Glomerular visceral epithelial cell (primary cell): Measurements from ENCODE around the gene PDK1.
"Not testable (repeated sequence)": the region's sequence is repeated elsewhere in the genome, so short reads cannot be mapped to it uniquely, and the experiment has no call there.

Source experiments
- DNase-seq: peaks from one replicate; pipeline ENCODE4 v3.0.0-alpha.2; 2016; ENCODE audit errors: extremely low spot score

Gene PDK1

DNA sequence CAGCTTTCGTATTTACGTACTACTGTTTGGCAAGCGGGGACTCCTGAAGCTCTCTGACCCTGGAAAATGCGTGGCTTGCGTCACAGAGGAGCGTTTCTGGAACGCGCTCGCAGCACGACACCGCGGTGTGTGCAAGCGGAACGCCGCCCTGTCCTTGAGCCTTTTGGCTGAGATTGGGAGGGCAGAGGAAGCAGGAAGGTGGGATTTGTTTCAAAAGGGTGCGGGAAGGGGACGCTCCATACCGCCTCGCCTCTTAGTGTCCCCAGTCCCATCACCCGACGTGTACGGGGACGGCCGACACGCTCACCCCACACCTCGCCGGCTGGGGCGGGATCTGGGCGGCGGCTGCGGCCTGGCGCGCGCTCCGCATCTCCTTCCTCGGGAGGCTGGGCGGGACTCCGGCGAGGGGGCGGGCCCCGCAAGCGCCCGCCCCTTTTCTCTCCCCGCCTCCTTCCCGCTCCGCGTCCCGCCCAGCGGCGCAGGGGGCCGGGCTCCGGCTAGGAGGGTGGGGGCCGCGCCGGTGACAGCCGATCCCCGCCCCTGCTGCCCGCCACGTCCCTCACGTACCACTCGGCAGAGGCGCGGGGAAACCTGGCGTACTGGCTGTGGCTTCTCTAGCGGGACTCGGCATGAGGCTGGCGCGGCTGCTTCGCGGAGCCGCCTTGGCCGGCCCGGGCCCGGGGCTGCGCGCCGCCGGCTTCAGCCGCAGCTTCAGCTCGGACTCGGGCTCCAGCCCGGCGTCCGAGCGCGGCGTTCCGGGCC is at the start of gene PDK1:
PDK1 (plus strand) TSS at position 569 of the 762 bp plus-strand sequence; CDS start at position 630, 61 bp downstream.
- peak; percentile 95 for DNase-seq

DNA sequence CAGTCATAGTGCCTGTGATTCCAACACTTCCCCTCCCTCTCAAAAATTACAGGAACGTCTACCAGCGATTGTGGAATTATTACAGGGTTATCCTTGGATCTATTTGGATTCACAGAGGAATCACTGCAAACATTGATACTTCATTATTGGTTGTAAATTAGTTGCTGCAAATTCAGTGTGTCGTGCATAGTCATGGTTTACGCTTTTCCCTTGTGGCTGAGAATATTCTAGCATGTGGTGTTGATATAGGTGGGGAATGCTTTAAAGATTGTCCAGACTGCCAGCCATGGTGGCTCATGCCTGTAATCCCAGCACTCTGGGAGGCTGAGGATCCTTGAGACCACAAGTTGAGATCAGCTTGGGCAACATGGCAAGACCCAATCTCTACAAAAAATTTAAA is 48.7 kb upstream of the PDK1 start:
- DNase-seq, result no peak

DNA sequence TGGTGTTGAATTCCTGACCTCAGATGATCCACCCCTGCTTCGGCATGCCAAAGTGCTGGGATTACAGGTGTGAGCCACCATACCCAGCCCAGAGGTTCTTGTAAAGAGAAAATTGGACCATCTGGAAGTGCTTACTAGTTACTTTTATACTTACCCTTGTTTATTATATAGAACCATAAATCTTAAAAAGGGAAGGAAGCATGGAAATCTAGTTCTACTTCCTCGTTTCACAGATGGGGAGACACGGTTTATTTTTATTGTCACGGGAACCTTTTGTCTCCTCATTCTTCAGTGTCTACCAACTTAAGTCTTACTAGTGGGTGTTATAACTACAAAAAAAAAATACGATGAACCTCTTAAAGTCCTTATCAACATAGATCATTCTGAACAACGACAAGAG is 45.8 kb upstream of the PDK1 start:
- DNase-seq, result no peak

DNA sequence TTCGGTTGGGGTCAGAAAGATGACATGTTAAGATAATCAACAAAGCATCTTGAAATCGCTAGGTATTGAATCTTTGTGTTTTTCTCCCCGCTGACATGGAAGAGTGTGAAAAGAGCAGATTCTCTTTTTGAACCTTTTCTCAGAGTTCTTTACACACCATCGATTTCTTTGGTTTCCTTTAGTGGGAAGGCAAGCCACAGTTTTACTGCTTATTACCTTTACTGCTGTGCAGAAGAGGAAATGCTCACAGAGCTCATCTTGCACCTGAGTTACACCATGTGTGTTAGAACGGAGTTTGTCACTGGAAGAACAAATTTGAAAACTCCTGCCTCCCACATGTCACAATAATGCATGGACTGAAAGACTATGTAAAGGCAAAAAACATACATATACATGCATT is 45.3 kb upstream of the PDK1 start:
- DNase-seq, result no peak

DNA sequence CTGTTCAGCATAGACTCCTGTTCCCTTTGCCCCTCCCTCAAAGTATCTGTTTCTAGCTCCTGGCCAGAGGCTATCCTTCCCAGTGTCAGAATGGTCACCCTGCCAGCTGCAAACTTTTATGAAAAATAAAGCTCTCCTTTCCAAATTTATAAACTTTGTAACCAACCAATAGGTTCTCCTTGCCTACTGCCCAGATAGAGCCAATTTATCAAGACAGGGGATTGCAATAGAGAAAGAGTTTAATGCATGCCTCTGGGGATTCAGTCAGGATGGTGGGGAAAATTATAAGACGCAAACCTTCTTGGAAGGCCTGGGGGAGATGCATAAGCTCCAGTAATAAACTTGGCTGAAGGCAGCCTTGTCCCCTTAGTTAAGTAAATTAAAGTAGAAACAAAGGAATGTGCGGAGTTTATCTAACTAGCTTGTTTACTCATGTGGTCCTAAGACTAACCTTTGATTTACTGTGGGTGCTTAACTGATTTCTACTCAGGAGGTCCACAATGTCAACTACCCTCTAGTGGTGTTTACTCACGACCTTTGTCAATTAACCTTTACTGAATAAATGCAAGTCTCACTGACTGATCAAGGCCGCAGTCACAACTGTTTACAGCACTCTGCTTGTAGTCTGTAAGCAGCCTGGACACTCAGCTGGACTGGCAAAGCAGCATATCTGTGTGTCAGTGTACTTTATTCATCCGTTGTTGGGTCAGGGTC is 42.9 kb upstream of the PDK1 start:
- no peak for DNase-seq

DNA sequence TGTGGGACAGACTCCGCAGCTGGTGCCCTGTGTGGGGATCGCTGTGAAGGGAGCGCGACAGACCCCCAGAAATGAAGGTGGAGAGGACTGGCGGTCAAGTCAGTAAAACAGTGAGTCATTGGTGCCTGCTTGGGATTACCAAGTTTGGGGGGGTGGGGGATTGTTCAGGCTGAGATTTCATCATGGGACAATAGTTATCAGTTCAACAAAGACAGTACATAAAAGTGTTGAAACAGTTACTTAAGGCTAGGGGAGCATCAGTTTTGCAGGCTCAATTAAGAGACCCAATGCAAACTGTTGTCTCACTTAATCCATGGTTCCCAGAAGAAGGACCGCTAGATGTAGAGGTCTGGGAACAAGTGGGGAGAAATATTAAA is 42.4 kb upstream of the PDK1 start:
- DNase-seq, result no peak

DNA sequence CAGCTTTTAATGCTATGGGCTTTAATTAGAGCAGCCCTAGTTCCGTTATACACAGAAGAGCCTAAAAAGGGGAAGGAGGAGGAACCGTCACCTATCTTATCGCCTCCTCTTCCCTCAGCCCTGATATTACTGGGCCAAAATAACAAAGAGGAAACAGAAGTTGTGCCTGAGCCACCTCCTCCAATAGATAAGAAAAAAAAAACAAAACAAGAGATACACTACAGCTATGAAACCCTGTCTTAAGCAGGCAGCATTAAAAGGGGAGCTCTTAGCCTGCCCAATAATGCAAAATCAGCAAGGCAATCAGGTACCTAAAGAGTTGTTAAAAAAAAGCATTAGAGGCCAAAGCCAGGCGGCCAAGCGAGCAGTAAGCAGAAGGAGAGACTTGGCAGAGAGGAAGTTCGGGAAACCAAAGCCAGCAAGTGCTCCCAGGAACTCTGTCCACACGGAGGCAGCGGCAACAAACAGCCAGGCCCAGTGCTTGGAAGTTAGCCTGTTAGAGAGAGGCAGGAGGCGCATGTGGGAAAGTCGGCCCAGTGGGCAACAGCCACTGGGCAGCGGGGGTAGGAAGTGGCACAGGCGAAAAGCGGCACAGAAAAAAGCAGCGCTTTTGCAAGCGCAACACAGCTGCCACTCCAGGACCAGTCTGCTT is 41.8 kb upstream of the PDK1 start:
- no peak for DNase-seq

DNA sequence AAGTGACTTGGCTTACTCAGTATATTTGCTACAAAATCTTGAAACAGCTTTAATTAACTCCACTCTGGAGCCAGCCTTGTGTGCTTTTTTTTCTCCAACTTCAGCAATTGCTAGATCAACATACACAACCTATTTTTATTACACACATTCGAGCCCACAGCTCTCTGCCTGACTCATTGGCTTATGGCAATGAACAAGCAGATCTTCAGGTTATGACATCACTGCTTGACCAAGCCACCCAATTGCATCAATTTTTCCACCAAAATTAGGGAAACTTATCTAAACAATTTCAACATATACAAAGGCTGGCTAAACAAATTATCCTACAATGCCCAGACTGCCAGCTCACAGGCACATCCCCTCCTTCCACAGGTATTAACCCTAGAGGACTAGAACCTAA is 39.6 kb upstream of the PDK1 start:
- DNase-seq, result no peak

DNA sequence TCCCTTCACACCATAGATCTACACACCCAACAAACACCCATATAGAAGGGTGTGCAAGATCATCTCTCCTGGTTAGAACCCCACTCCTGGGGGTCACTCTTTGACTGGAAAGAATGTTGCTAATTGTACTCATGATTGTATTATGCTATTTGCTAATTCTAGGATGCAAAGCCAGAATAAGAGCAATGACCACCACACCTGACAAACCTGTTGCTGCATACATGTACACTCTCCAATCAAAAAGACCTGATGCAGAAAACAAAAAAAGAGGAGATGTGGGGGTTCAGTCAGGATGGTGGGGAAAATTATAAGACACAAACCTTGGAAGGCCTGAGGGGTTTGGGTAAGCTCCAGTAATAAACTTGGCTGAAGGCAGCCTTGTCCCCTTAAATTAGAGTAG is 36.9 kb upstream of the PDK1 start:
- DNase-seq, result no peak

DNA sequence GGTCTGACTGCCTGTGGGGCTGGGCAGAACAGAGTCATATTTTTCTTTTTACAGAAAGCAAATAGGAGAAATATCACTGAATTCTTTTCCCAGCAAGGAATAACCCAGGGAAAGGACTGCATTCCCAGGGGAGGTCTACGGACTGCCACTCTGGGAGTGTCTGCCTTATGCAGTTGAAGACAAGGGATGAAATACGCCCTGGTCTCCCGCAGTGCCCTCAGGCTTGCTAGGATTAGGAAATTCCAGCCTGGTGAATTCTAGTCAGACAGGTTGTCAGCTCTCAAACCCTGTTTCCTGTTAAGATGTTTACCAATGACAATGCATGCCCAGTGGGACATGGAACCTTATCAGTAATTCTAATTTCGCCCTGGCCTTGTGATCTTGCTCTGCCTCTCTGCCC is 30.3 kb upstream of the PDK1 start:
- DNase-seq, result no peak

DNA sequence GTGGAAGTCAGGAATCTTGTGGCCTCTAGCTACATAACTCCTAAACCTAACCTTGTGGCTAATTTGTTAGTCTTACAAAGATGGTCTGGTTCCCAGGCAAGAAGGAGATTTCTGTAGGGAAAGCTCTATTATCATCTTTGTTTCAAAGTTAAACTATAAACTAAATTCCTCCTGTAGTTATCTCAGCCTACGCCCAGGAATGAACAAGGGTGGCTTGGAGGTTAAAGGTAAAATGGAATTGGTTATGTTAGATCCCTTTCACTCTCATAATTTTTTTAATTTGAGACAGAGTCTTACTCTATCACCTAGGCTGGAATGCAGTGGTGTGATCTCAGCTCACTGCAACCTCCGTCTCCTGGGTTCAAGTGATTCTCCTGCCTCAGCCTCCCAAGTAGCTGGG is 24.6 kb upstream of the PDK1 start:
- DNase-seq, result no peak

DNA sequence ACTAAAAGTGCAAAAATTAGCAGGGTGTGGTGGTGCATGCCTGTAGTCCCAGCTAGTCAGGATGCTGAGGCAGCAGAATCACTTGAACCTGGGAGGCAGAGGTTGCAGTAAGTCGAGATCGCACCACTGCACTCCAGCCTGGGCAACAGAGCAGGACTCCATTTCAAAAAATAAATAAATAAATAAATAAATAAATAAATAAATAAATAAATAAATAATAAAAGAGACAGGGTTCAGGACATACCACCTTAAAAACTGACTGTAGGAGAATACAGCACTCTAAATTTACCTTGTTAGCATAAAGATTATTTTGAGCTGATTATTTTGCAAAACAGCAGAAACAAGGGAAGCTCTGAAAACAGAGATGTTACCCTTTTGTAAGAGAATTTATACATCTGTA is 23.4 kb upstream of the PDK1 start:
- not testable (repeated sequence) for DNase-seq

DNA sequence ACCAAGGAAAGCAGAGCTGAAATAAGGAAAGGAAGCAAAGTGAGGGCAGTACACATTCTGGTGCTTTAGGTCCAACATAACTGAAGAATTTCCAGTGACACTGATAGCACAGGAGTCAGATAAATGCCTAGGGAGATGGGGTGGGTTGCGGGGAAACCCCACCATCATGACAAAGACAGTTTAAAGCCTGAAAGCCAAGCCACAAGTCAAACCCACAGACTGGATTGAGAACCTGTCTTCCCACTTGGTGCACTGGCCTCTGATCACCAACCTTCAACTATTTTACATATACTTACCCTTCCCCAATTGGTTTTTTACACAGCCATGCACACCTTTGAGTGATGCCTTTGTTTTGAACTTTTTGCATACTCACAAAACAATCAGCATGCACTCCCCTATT is 22.2 kb upstream of the PDK1 start:
- no peak for DNase-seq

DNA sequence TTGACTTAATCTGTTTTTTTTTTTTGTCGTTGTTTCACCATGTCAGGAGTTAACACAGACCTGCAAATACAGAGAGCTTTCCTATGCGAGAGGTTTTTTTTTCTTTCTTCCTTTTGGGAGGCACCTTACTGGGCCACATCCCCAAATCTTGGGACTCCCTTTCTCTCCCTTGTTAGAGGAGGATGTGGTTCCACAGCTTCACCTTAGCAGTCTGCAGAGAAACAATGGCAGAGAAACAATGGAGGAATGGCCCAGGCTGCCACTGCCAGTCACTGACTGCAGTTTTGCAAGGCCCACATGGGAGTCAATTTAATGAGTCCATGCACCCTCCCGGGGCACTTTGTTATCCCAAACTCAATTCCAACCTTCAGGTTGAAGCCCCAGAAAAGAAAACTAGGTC is 20.8 kb upstream of the PDK1 start:
- DNase-seq, result no peak

DNA sequence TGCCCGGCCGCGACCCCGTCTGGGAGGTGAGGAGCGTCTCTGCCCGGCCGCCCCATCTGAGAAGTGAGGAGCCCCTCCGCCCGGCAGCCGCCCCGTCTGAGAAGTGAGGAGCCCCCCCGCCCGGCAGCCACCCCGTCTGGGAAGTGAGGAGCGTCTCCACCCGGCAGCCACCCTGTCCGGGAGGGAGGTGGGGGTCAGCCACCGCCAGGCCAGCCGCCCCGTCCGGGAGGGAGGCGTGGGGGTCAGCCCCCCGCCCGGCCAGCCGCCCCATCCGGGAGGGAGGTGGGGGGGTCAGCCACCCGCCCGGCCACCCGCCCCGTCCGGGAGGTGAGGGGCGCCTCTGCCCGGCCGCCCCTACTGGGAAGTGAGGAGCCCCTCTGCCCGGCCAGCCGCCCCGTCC is 18.0 kb upstream of the PDK1 start:
- not testable (repeated sequence) for DNase-seq

DNA sequence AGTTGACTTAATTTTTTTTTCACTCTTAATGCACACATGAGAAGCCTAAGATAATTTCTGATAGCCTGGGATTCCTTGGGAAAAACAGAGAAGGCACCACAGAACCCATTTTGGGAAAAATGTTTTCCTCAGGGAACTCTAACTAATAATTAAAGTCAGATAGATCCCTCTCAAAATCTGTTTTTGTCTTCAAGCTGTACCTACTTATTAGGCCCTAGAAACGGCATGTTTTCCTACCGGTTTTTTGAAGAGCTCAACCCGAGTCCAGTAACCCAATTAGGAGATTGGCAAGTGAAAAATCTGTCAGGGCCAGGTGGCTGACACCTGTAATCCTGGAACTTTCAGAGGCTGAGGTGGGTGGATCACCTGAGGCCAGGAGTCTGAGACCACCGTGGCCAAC is 16.1 kb upstream of the PDK1 start:
- DNase-seq, result no peak

DNA sequence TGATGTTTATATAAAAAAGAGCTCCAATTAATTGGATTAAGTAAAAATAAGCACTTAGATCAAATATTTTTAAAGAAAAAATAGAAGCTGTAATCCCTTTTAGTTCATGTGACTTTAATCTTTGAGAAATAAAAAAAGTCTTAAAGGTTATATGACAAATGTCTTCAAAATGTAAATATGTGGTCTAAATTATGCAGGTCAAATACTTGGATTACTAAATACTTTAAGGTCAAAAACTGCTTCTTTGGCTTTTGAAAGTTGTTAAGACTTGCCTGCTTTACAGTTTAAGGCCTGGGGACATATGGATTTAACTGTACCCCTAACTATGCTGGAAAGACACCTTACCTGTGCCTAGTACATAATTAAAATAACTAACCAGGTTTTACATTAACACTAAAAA is 15.5 kb upstream of the PDK1 start:
- no peak for DNase-seq

DNA sequence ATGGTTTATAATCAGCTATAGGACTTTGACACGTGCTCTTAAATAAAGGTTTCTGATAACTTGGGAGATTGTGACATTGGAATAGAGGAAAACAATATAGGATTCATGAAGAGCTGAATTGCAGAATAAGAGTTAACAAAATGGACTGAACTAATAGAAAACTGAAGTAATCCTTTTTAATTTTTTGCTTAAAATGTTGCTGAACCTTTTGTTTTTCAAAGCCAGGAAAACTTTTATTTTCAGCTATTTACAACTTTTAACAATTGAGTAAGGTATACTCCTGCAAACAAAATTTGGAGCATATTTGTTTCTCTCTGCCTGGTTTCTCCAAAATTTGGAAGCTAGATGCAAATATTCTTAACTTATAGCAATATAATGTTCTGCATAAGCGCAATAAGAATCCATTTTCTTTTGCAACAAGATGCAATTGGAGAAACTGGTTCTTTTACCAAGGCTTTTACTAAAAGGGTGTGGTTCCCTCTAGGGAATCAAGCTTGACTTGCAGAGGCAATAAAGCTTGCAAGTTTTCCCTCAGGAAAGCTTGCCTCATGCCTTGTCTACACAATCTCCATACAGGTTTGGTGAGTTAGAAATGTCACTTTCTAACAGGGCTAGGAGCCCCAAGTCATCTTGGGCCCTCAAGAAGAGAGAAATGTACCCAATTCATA is 10.3 kb upstream of the PDK1 start:
- DNase-seq, result no peak

DNA sequence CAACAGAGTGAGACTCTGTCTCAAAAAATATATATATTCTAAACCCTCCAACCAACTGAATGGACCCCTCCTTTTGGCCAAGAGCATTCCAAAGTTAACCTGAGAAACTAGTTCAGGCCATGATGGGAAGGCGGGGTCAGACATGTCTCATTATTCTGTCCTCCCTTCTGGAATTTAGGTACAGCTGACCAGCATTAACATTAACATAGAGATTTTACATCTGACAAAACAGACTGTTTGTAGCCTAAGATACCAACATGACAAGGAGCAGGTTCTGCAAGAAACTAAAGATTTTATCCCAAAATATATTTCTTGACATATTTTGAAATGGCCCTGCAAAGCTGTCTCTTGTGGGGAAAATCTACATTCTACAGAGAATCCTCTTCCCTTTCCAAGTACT is 6.8 kb upstream of the PDK1 start:
- no peak for DNase-seq

DNA sequence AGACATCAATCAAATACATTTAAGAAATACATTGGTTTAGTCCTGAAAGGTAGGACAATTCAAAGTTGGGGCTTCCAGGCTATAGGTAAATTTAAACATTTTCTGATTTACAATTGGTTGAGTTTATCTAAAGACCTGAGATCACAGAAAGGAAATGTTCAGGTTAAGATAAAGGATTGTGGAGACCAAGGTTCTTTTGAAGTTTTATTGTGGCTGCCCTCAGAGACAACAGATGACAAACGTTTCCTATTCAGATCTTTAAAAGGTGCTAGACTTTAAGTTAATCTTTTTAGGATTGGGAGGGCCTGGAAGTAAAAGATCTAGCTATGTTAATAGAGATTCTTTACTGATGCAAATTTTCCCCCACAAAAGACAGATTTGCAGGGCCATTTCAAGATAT is 6.1 kb upstream of the PDK1 start:
- not testable (repeated sequence) for DNase-seq

DNA sequence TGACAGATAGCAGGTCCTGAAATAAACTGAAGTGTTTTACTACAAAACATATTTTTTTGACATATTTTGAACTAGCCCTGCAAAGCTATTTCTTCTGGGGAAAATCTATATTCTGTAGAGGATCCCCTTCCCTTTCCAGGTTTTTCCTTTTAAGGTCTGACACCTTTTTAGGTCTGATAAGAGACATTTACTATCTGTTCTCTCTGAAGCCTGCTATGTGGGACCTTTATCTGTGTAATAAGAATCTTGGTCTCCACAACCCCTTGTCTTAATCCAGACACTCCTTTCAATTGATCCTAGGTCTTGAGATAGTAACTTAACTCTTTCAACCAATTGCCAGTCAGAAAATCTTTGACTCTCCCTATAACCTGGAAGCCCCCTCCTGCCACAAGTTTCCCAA is 5.5 kb upstream of the PDK1 start:
- DNase-seq, result no peak

DNA sequence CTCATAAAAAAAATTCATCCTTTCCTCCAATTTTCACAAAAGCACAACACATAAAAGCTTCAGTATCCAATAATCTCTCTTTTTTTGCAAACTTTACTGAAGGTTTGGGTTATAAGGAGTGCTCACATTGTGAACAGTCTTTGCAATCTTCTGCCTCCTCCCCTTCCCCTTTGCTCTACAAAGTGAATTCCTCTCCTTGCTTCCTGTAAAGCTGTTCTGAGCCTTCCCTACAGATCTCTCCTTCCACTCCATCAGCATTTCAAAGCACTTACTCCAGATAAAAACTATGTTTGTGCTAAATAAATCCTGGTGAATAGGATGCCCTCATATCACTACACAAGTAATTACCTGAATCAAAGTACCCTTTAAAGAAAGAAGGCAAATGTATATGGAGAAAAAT is 4.6 kb upstream of the PDK1 start:
- no peak for DNase-seq
